Measurements from ENCODE around the gene RAD51.

DNA sequence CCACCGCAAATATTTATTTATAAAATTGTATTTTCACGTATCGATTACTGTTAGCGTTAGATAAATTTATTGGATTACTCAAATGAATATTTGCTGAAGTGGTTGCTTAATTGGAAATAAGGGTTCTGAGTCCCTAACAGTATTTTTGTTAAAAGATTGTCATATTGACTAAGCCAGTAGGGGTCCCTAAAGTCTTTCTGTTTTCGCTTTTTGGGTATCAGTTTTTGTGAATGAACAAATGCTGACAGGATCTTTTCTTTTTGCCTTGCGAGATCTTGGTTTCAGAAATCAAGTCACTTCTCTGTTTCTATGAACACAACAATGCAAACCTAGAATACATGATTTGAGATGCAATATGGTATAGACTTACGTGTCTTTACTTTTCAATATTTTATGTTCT is 7.1 kb downstream of the RAD51 start:
- no peak for TF ChIP-seq POLR2A (IDR thresholded peaks at IDR 0.05; ENCODE audit: low read depth, low read length)
- TF ChIP-seq POLR2AphosphoS5 (IDR thresholded peaks at IDR 0.05; ENCODE audit: insufficient read depth, low read depth, low read length) = no peak
- no peak for TF ChIP-seq EZH2 (IDR thresholded peaks at IDR 0.05; ENCODE audit: borderline replicate concordance, low read depth, low read length, severe bottlenecking)
- TF ChIP-seq CTCF (IDR thresholded peaks at IDR 0.05; ENCODE audit: extremely low read depth in 1 of 2, insufficient read depth in 1 of 2, low read depth in 1 of 2, low read length in 2 of 2) = peak; percentile 6 to 29
- no peak for TF ChIP-seq MAX (IDR thresholded peaks at IDR 0.05; ENCODE audit: insufficient read depth, insufficient read length)
- TF ChIP-seq JUN (IDR thresholded peaks at IDR 0.05; ENCODE audit: borderline replicate concordance, insufficient read depth, insufficient read length, low read depth) = no peak
- TF ChIP-seq FOS (IDR thresholded peaks at IDR 0.05; ENCODE audit: borderline replicate concordance, insufficient read depth, low read length) = no peak
- TF ChIP-seq MYC (IDR thresholded peaks at IDR 0.05; ENCODE audit: low read depth, low read length) = no peak
